IPS DF 4.7 (cell line): ENCODE measurements around the gene TNNI2.

ENCODE experiments used
- DNase-seq: peaks from one replicate; pipeline ENCODE4 v3.0.0-alpha.2; 2013; ENCODE audit warnings: low spot score; ENCODE audit errors: extremely low read depth

Gene TNNI2

DNA sequence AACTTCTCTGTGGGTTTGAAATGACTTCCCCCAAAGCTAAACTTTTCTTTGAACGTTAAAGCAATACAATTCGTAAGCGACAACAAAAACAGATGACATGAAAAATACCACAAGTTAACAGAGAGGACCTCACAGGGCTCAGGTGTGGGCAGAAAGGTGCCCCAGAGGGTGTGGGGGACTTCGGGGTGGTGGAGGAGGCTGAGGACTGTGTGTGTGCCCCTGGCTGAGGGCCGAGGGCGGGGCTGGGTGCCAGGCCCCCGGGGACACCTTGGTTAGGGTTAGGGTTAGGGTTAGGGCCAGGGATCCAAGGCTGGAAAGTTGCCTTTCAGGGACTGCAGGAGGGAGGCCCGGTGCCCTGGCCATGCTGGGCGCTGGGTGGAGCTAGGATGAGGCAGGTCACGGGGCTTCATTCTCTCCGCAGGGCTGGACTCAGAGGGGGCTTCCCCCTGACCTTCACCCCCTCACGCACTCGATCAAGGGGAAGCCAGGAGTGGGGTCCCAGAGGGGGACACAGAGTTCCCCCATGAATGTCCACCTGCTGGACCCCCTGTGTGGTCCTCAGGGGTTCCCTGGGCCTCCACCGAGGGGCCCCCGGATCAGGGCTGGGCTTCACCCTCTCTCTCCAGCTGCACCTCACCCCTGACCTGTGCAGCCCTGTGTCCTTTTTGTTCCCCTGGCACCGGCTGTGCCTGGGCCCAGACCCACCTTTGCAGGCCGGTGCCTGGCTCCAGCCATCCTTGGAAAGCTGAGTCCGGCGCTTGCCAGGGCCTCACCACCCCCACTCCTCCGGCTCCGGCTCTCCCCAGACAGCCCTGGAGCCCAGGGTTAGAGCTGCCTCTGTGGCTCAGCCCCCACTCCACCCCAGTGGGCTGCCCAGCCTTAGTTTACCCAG, 7.0 kb downstream of the TNNI2 start:
- no peak for DNase-seq

GRCh38 chr11:1846453-1846932, 7.7 kb downstream of the TNNI2 start:
- DNase-seq: no peak

- no peak for DNase-seq
Measured at GRCh38 chr11:1847006-1847735, 8.4 kb downstream of the TNNI2 start.

GRCh38 chr11:1847926-1848639, 9.3 kb downstream of the TNNI2 start:
- DNase-seq: no peak

- DNase-seq: no peak
Measured at GRCh38 chr11:1848640-1849430, 10.1 kb downstream of the TNNI2 start.

GRCh38 chr11:1851468-1852180, 12.8 kb downstream of the TNNI2 start:
- DNase-seq: no peak

GRCh38 chr11:1852271-1852876, 13.6 kb downstream of the TNNI2 start:
- no peak for DNase-seq

DNA sequence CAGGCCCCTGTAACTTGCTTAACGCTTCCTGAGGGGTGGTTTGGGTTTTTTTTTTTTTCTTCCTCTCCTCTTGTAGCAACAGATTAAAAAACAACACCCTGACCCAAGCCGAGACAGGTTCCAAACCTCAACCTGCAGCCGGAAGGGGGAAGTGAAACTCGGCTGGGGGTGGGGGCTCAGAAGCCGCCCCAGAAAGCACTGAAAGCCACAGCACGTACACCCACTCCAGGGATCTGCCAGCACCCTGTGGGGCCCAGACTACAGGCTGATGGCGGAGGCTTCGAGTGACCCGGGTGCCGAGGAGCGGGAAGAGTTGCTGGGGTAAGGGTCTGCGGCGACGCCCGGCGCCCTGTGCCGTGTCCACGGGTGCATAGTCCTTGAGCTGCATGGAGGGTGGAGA, 14.1 kb downstream of the TNNI2 start, which contains the start of gene LSP1:
LSP1 (plus strand) TSS at position 208 of the 400 bp plus-strand sequence; CDS start at position 269, 61 bp downstream.
- no peak for DNase-seq

DNA sequence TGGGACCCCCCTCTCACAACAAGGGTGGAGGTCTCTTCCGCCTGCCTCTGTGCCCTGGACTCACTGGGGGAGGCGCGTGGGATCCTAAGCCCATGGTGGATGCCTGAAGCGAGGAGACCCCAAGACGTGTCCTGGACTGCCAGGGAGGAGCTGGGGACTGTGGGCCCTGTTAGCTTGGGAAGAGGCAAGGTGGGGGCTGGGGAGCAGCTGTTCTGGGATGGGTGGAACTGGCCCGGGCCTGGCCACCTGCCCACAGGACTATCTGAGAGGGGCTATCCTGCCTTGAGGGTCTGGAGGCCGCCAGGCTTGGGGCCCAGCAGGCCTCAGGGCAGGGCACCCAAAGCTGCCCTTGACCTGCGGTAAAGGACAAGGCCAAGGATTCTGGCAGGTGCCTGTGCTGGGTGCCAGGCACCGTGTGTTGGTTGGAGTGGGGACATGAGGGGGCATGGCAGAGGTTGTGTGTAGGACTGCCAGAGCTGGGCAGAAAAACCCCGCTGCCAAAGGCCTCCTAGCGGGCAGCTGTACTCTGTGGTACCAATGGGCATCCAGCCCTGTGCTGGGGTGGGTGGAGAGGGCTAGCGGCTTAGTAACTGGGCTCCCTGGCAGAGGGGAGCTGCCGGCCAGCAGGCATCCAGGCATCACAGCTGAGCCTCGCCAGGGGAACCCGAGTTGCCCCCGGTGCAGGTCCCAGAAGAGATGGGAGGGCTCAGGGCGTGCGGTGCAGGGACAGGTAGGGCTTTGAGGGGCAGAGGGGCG, 14.8 kb downstream of the TNNI2 start:
- DNase-seq: no peak

DNA sequence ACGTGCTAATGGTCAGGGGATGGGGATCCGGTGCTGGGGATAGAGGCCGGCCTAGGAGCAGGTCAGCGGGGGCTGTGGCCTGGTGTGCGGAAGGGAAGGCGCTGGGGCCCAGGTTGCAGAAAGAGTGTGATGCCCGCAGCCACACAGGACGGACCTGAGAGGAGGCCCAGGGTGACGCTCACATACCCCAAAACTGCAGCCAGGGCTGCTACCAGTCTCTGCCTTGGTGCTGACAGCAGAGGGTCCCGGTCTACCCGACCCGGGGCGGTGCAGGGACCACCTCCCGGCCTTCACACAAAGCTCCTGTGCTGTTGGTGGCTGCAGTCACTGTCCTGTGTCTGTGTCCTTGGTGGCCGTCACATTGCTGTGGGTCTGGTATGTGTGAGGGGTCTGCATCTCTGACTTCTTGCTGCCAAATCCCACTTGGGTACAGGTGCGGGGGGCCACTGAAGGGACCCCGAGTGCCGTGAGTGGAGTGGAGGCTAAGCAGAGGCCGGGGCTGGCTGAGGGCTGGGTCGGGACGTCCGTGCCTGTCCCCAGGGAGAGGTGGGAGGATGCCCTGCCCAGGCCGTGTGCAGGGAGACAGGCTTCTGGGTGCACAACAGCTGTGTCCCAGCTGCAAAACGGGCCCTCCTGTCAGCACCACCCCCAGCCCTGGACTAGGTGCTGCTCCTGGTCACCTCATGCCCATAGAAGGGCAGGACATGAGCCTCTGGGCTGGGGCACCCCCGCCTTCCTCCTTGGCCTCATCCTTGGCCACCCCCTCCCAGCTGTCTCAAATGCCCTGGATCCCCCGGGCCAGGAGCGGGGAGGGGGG, 15.6 kb downstream of the TNNI2 start:
- DNase-seq: no peak

GRCh38 chr11:1854949-1855885, 16.4 kb downstream of the TNNI2 start:
- no peak for DNase-seq

DNA sequence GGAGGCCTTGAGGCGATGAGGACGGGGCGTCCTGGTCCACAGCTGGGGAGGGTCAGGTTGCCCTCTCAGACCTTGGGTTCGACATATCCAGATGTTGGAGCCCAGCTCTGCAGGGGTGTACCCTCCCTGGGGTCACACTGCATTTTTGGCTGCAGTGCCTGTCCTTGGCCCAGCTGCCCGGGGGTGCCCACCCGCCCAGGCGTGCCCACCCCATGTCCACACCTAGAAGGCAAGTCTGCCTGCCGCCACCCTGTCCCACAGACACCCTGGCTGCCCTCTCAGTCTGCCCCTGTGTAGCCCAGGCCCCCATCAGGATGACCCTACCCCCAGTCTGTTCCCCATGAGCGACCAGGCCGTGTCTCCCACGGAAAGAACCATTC, 17.1 kb downstream of the TNNI2 start:
- DNase-seq: no peak

DNA sequence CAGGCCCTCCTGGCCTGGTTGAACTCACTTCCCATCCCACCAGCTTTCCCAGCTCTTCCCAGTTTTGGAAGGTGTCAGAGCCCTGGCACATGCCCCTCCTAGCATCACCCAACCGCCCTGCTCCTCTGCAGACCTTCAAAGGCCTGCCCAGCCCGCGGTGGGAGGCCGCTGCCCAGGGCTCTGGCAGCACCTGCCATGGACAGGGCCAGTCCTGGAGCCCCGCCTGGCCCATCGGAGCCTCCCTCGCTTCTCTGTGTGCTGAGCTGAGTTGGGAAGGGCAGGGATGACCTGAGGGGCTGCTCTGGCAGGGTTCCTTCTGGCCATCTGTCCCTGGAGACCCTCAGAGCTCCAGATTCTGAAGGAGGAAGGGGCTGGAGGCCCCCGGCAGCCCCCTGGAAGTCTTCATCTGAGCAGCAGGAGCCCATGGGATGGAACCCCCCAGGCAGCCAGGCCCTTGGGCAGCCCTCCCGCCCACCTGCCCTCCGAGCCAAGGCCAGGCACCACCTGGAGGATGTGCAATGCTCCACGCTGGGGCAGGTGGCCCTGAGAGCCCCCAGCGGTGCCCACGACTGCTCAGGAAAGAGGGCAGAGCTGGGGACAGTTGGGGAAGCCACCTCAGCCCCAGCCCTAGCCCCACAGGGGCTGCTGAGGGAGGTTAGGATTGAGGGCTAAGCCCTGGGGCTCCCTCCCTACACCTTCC, 17.7 kb downstream of the TNNI2 start:
- no peak for DNase-seq

GRCh38 chr11:1857064-1857463, 18.3 kb downstream of the TNNI2 start:
- no peak for DNase-seq

- no peak for DNase-seq
Measured at GRCh38 chr11:1858154-1858553, 19.4 kb downstream of the TNNI2 start.

- no peak for DNase-seq
Measured at GRCh38 chr11:1858576-1858975, 19.8 kb downstream of the TNNI2 start.

- no peak for DNase-seq
Measured at GRCh38 chr11:1859004-1859403, 20.2 kb downstream of the TNNI2 start.
